K562 (cell line): ENCODE measurements around the gene ASIP. TPM values are rescaled to one million over a fixed set of nuclear protein-coding genes. Genes with fewer than 3 reads are reported as not detected.

Source experiments
- ATAC-seq: fragments of 200-7000 bp; cut with Tn5 transposase; 3 replicates; pipeline ENCODE4 v1.9.1; 2020; ENCODE audit warnings: moderate library complexity
- BruUV-seq: library from RNA; stranded (reverse); fragments of 400-500 nt; replicated peaks from 2 replicates; lab custom pipeline; 2021; lab: Mats Ljungman, UMichigan
- CTCF ChIA-PET: fragments of 300-600 bp; formaldehyde crosslinking; extraction: SDS; loops from one replicate; lab custom pipeline; 2021; ENCODE audit warnings: low intra/inter-chr PET ratio; lab: Yijun Ruan, JAX
- POLR2A ChIA-PET: fragments of 300-600, 350-650 bp; sonication (Branson Sonifier 250); formaldehyde crosslinking; extraction: SDS; loops from one replicate; lab custom pipeline; 2021; ENCODE audit warnings: antibody characterized with exemption, inconsistent platforms; lab: Yijun Ruan, JAX
- DNase-seq, 4 experiments: peaks; one replicate each; pipeline versions ENCODE4 v3.0.0 to v3.0.0-alpha.2; 2011 to 2018; ENCODE audit warnings: low spot score in 3 of 4, mixed read lengths in 3 of 4; ENCODE audit errors: extremely low read depth in 1 of 4
- FAIRE-seq: peaks from 2 replicates; lab custom pipeline; 2011; peaks lifted over from hg19 to GRCh38; lab: Jason Lieb, UNC
- H2AFZ ChIP-seq: 2 replicates; pipeline ENCODE4 v1.6.0; 2011; ENCODE audit warnings: low read depth, low read length, control low read depth, inconsistent platforms
- H3K27ac ChIP-seq: fragments of 200-600 bp; 3 replicates; pipeline ENCODE4 v1.8.0; 2011; ENCODE audit warnings: low read depth, mild to moderate bottlenecking, control low read depth, inconsistent platforms, low read length, moderate library complexity, mixed read lengths; ENCODE audit errors: extremely low read depth
- H3K27me3 ChIP-seq, 2 experiments: fragments of 300-600 bp in 1 of 2; 2 replicates in 1 of 2; 3 replicates in 1 of 2; pipeline versions ENCODE4 v1.6.0 to v1.8.0; 2011; ENCODE audit warnings: inconsistent platforms in 2 of 2, low read length in 2 of 2, mild to moderate bottlenecking in 1 of 2, mixed read lengths in 1 of 2, moderate library complexity in 1 of 2; ENCODE audit not compliant: control insufficient read depth in 2 of 2, insufficient read depth in 2 of 2
- H3K36me3 ChIP-seq: fragments of 300-600 bp; 3 replicates; pipeline ENCODE4 v1.8.0; 2011; ENCODE audit warnings: mild to moderate bottlenecking, low read length, inconsistent platforms; ENCODE audit not compliant: control insufficient read depth, insufficient read depth
- H3K4me1 ChIP-seq, 2 experiments: fragments of 200-600 bp in 1 of 2; replicated peaks in 1 of 2; 2 replicates in 1 of 2; 3 replicates in 1 of 2; pipeline versions ENCODE4 v1.5.1 to v1.8.0; 2011; ENCODE audit warnings: inconsistent platforms in 2 of 2, low read length in 2 of 2, mild to moderate bottlenecking in 1 of 2, mixed read lengths in 1 of 2, moderate library complexity in 1 of 2; ENCODE audit not compliant: control insufficient read depth in 2 of 2, insufficient read depth in 2 of 2
- H3K4me2 ChIP-seq: 2 replicates; pipeline ENCODE4 v1.6.1; 2011; ENCODE audit warnings: low read length, control low read depth, inconsistent platforms, mixed read lengths; ENCODE audit not compliant: insufficient read depth
- H3K4me3 ChIP-seq: fragments of 200-600 bp; sonication (generic), shearing (Covaris generic); 2 replicates; pipeline ENCODE4 v1.5.1; 2016; ENCODE audit warnings: control low read depth, inconsistent platforms
- H3K79me2 ChIP-seq: fragments of 200-600 bp; 3 replicates; pipeline ENCODE4 v1.8.0; 2011; ENCODE audit warnings: low read length, inconsistent platforms; ENCODE audit not compliant: control insufficient read depth, insufficient read depth
- H3K9ac ChIP-seq, 2 experiments: 2 replicates each; pipeline versions ENCODE4 v1.6.0 to v1.6.1; 2011; ENCODE audit warnings: low read depth in 2 of 2, low read length in 2 of 2, control low read depth in 1 of 2, inconsistent platforms in 1 of 2, mild to moderate bottlenecking in 1 of 2, mixed read lengths in 1 of 2; ENCODE audit not compliant: insufficient read depth in 1 of 2
- H3K9me1 ChIP-seq: one replicate; pipeline ENCODE4 v1.6.0; 2011; ENCODE audit warnings: inconsistent platforms, mild to moderate bottlenecking, low read length, moderate library complexity; ENCODE audit not compliant: control insufficient read depth, insufficient read depth
- H3K9me3 ChIP-seq: replicated peaks from 2 replicates; pipeline ENCODE4 v1.5.1; 2011; ENCODE audit warnings: low read depth, low read length, inconsistent platforms; ENCODE audit not compliant: control insufficient read depth, insufficient read depth
- H4K20me1 ChIP-seq: replicated peaks from 2 replicates; pipeline ENCODE4 v1.6.1; 2011; ENCODE audit warnings: low read length, inconsistent platforms, mixed read lengths; ENCODE audit not compliant: control insufficient read depth, insufficient read depth
- CEBPB ChIP-seq: fragments of 450-650 bp; IDR thresholded peaks from 2 replicates; pipeline ENCODE4 v1.6.1; 2016; ENCODE audit warnings: missing genetic modification characterization, missing compliant biosample characterization
- CREBBP ChIP-seq: IDR thresholded peaks from one replicate; pipeline ENCODE4 v1.6.1; 2012; ENCODE audit warnings: low read depth, mild to moderate bottlenecking, control low read depth, inconsistent platforms, low read length
- ELK3 ChIP-seq: fragments of 450-650 bp; formaldehyde crosslinking; IDR thresholded peaks from 2 replicates; pipeline ENCODE4 v1.4.0; 2020; ENCODE audit warnings: mild to moderate bottlenecking
- ERF ChIP-seq: fragments of 450-650 bp; formaldehyde crosslinking; IDR thresholded peaks from 2 replicates; pipeline ENCODE4 v1.4.0; 2020; ENCODE audit warnings: mild to moderate bottlenecking, mixed read lengths
- NR2F6 ChIP-seq: fragments of 450-650 bp; formaldehyde crosslinking; IDR thresholded peaks from 2 replicates; pipeline ENCODE4 v1.4.0; 2020; ENCODE audit warnings: mild to moderate bottlenecking
- TOE1 ChIP-seq, 2 experiments: fragments of 450-650 bp in 1 of 2; sonication (generic) in 1 of 2; formaldehyde crosslinking in 1 of 2; IDR thresholded peaks; 2 replicates each; pipeline versions ENCODE4 v1.7.1 to v1.8.0; 2016 to 2022; ENCODE audit warnings: borderline replicate concordance in 2 of 2, mild to moderate bottlenecking in 2 of 2, antibody characterized with exemption in 1 of 2, inconsistent platforms in 1 of 2, low read depth in 1 of 2, missing genetic modification reagents in 1 of 2, moderate library complexity in 1 of 2
- WGBS: fragments of 100-300 bp; shearing (Covaris generic); methylation state at CpG from one replicate; pipeline ENCODE4 v1.1.6; 2016; ENCODE audit warnings: low coverage, mixed read lengths; ENCODE audit not compliant: insufficient coverage; ENCODE audit errors: missing lambda C conversion rate; 5-methylcytosine and 5-hydroxymethylcytosine counted together
- in situ Hi-C: fragments of 300-500 bp; cut with MboI; formaldehyde crosslinking; loops from 4 replicates; pipeline ENCODE4 v1.15.0; 2018; ENCODE audit warnings: inconsistent platforms, mixed read lengths
- intact Hi-C: fragments of 100-400 bp; cut with micrococcal nuclease; formaldehyde crosslinking; loops from 2 replicates; pipeline ENCODE4 v1.14.2; 2022
- polyA plus RNA-seq, 8 experiments: library from polyadenylated mRNA; depleted of rRNA in 4 of 8; stranded (reverse) in 5 of 8; unstranded in 3 of 8; fragments of >200 nt; fragmentation: Nextera tagmentation in 2 of 8; fragmentation: Illumina TruSeq in 1 of 8; extraction: Ambion mirVana in 2 of 8; extraction: Trizol in 1 of 8; gene quantifications; 2 replicates each; pipeline versions ENCODE4 v1.2.1 to v1.2.3, GENCODE V29; 2011 to 2014; ENCODE audit warnings: inconsistent platforms in 1 of 8, missing spikeins in 1 of 8
- total RNA-seq, 7 experiments: library from RNA; depleted of rRNA in 6 of 7; stranded (reverse); fragments of >200 nt in 6 of 7; fragmentation: Illumina TruSeq in 2 of 7; extraction: Trizol in 2 of 7; gene quantifications; 2 replicates each; pipeline versions ENCODE4 v1.2.1 to v1.2.3, GENCODE V29; 2011 to 2021; ENCODE audit warnings: low replicate concordance in 1 of 7

Gene ASIP
- total and polyA plus RNA-seq, 9 of the 15 experiments (the other 6 are each of a cell fraction or from before 2014, with no cell fraction given) = not detected

GRCh38 chr20:34302723-34303533 is 61.7 kb downstream of the ASIP start, which contains the start of gene AHCY (continued):
- no peak for TF ChIP-seq ELK3 (CRISPR knock-in tag)

GRCh38 chr20:34305333-34306230 is 64.4 kb downstream of the ASIP start:
- Histone ChIP-seq H3K9me1 (no peaks in the 10 kb centered on the region), H2AFZ (0 out of 2 replicates have a peak overlapping the region, but pooled peaks have one; percentile 6), H3K79me2 (peaks cover 25% of the 10 kb centered on the region), H3K9me3 (no peaks in the 10 kb centered on the region), H3K9ac (no peak overlapping the region), H3K27me3 (no peaks in the 10 kb centered on the region), H3K4me1 (peaks cover 16 to 28% of the 10 kb centered on the region in 2 experiments), H3K4me2 (no peak overlapping the region), H4K20me1 (0 out of 2 replicates have a peak, but pooled peaks cover 3% of the 10 kb centered on the region), H3K27ac (no peak overlapping the region), H3K4me3 (no peak overlapping the region), H3K36me3 (peaks cover 16% of the 10 kb centered on the region; the same call in 2 of the 3 replicates)
- FAIRE-seq (no peak), DNase-seq (no peak), ATAC-seq (no peak)
- TF ChIP-seq CEBPB = peak; percentile 42
- TF ChIP-seq TOE1 (IDR thresholded peaks at IDR 0.05; ENCODE audit: borderline replicate concordance) = no peak
- no peak for TF ChIP-seq TOE1 (CRISPR knock-in tag; IDR thresholded peaks at IDR 0.05; ENCODE audit: borderline replicate concordance, low read depth)
- no peak for TF ChIP-seq ERF (CRISPR knock-in tag)
- TF ChIP-seq CREBBP = no peak
- TF ChIP-seq NR2F6 (CRISPR knock-in tag) = no peak
- CTCF ChIA-PET = no interaction called here
- intact Hi-C loops = no loop called here
- in situ Hi-C loops = no loop called here
- BruUV-seq = no TSS peak
- 75% methylated on average over 19 of the region's 19 CpGs for WGBS
- POLR2A ChIA-PET = no interaction called here
